Activated CD8-positive, alpha-beta T cell treated with anti-CD3 and anti-CD28 coated beads for 36 hours (primary cell): ENCODE data around the gene TMEM52. TPM values are rescaled to one million over a fixed set of nuclear protein-coding genes. Genes with fewer than 3 reads are reported as not detected.

Experiments used
- ATAC-seq: fragments of 200-7000 bp; cut with Tn5 transposase; one replicate; pipeline ENCODE4 v1.10.0; 2021; ENCODE audit warnings: mild to moderate bottlenecking, moderate library complexity
- CTCF ChIA-PET: fragments of 350-600 bp; sonication (Branson Sonifier 250); formaldehyde crosslinking; loops from one replicate; lab custom pipeline; 2021; ENCODE audit warnings: antibody characterized with exemption; lab: Charles Lee
- POLR2A ChIA-PET: fragments of 350-600 bp; sonication (Branson Sonifier 250); formaldehyde crosslinking; loops from one replicate; lab custom pipeline; 2021; ENCODE audit warnings: antibody characterized with exemption; lab: Charles Lee
- DNase-seq: peaks from one replicate; pipeline ENCODE4 v3.0.0-alpha.2; 2020
- H3K27ac Mint-ChIP-seq: one replicate; pipeline ENCODE4 v1.8.0; 2021; ENCODE audit warnings: mild to moderate bottlenecking, mixed read lengths
- H3K27me3 Mint-ChIP-seq: one replicate; pipeline ENCODE4 v1.8.0; 2021; ENCODE audit warnings: mixed read lengths
- H3K36me3 Mint-ChIP-seq: one replicate; pipeline ENCODE4 v1.8.0; 2021; ENCODE audit warnings: low read depth, mixed read lengths
- H3K4me1 Mint-ChIP-seq: one replicate; pipeline ENCODE4 v1.8.0; 2021; ENCODE audit warnings: low read depth, mixed read lengths
- H3K4me3 Mint-ChIP-seq: one replicate; pipeline ENCODE4 v1.8.0; 2021; ENCODE audit warnings: mild to moderate bottlenecking, moderate library complexity, mixed read lengths
- H3K9me3 Mint-ChIP-seq: one replicate; pipeline ENCODE4 v1.8.0; 2021; ENCODE audit warnings: mixed read lengths
- intact Hi-C: fragments of 100-400 bp; cut with micrococcal nuclease; formaldehyde crosslinking; loops from one replicate; pipeline ENCODE4 v1.10.0; 2022
- total RNA-seq, 2 experiments: library from RNA; stranded (reverse); gene quantifications; one replicate each; pipeline ENCODE4 v1.2.3, GENCODE V29; 2021
- TF ChIP-seq, protein P1 (sequence below): fragments of 200-600 bp; IDR thresholded peaks from one replicate; pipeline ENCODE4 v1.8.0; 2022; ENCODE audit warnings: antibody characterized with exemption, mild to moderate bottlenecking

Gene TMEM52
- total RNA-seq, 2 experiments from 2014 or later, result 2.1 to 2.2 TPM

DNA sequence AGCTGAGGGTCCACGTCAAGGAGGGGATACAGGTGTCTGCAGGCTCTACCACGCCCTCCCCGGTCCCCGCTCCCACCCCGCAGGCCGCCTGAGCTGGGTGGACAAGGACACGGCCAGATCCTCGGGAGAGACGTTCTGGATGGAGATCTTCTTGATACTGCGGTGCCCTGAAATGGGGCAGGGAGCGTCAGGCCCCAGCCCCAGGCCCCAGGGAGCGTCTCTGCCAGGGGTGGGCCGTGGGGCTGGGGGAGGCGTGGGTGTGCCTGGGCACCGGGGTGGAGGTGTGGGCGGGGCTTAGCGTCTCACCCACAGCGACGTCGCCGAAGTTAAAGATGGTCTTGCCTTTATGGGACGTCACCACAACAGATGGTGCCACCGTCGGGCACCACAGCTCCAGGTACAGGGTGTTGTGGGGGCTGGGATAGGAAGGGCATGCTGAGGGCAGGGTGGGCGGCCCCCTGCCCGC lies 7.3 kb upstream of the TMEM52 start:
- no peaks in the 10 kb centered on the region for H3K27me3 Mint-ChIP-seq
- no peak overlapping the region for H3K27ac Mint-ChIP-seq
- H3K36me3 Mint-ChIP-seq, result no peaks in the 10 kb centered on the region
- H3K4me1 Mint-ChIP-seq, result no peaks in the 10 kb centered on the region
- ATAC-seq (no peak), DNase-seq (no peak)
- TF ChIP-seq, protein P1, sequence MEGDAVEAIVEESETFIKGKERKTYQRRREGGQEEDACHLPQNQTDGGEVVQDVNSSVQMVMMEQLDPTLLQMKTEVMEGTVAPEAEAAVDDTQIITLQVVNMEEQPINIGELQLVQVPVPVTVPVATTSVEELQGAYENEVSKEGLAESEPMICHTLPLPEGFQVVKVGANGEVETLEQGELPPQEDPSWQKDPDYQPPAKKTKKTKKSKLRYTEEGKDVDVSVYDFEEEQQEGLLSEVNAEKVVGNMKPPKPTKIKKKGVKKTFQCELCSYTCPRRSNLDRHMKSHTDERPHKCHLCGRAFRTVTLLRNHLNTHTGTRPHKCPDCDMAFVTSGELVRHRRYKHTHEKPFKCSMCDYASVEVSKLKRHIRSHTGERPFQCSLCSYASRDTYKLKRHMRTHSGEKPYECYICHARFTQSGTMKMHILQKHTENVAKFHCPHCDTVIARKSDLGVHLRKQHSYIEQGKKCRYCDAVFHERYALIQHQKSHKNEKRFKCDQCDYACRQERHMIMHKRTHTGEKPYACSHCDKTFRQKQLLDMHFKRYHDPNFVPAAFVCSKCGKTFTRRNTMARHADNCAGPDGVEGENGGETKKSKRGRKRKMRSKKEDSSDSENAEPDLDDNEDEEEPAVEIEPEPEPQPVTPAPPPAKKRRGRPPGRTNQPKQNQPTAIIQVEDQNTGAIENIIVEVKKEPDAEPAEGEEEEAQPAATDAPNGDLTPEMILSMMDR, result no peak
- no peak overlapping the region for H3K4me3 Mint-ChIP-seq
- intact Hi-C loops, result no loop called here
- H3K9me3 Mint-ChIP-seq, result no peaks in the 10 kb centered on the region
- ChIA-PET CTCF (interaction anchor here (1.4 kb wide), 1 partner anchor 213 kb away, joined by 4 read pairs; no protein-coding TSS in a partner anchor), POLR2A (no interaction called here)

DNA sequence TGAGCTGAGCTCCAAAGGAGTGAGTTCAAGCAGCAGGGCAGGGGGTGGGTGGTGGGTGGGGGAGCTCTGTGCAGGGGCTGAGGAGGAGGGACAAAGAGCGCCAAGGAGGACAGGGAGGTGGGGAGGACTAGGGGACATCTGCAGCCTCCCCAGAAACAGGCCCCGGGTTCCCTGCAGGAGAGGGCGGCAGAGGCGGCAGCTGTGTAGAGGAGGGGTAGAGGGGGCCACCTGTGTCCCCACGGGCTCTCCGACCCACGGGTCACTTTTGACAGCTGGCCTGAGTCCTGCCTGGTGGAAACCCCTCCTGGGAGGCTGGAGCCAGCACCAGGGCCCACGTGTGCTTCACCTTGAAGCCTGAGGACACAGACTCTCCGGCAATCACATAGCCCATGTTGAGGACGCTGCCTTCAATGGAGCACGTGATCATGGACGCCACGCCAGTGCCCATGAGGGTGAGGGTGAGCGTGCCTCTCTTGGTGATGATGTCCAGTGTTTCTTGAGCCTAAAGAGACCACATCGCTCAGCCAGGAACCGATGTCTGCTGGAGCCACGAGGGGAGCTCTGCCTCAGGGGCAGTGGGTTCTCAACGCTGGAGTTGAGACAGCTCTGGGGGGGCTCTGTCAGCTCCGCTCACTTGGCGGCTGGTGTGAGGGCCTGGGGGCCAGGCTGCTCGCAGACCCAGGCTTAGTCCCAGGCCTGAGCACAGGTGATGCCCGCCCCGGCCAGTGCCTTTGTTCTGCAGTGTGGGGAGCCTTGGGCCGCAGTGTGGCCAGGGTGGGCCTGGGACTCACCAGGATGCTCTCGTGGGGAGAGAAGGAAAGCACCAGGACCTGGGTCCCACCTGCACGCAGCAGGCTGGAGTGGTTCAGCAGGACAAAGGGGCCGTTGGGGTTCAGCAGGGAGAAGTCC lies 6.6 kb upstream of the TMEM52 start:
- ChIA-PET CTCF (interaction anchor here (1.4 kb wide), 1 partner anchor 214 kb away, joined by 4 read pairs; no protein-coding TSS in a partner anchor), POLR2A (no interaction called here)

DNA sequence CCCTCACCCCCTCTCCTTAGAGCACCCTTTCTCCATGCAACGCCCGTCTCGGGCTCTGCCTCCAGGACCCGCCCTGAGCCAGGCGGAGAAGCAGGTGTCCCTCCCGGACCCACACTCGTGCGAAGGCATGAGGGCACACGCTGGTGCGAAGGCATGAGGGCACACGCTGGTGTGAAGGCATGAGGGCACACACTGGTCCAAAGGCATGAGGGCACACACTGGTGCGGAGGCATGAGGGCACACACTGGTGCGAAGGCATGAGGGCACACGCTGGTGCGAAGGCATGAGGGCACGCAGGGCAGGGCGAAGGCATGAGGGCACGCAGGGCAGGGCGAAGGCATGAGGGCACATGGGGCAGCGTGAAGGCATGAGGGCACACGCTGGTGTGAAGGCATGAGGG lies 5.8 kb upstream of the TMEM52 start:
- H3K27ac Mint-ChIP-seq, result no peak overlapping the region
- ChIA-PET CTCF (no interaction called here), POLR2A (no interaction called here)
- intact Hi-C loops, result no loop called here
- DNase-seq (no peak), ATAC-seq (no peak)
- H3K4me1 Mint-ChIP-seq, result no peaks in the 10 kb centered on the region
- H3K9me3 Mint-ChIP-seq, result no peaks in the 10 kb centered on the region
- H3K27me3 Mint-ChIP-seq, result no peaks in the 10 kb centered on the region
- TF ChIP-seq, protein P1, result no peak
- H3K4me3 Mint-ChIP-seq, result no peak overlapping the region
- no peaks in the 10 kb centered on the region for H3K36me3 Mint-ChIP-seq

More for the DNA sequence above, 6.6 kb upstream of the TMEM52 start:
- DNase-seq (no peak), ATAC-seq (no peak)
- Mint-ChIP-seq H3K27ac (no peak overlapping the region), H3K4me1 (no peaks in the 10 kb centered on the region), H3K27me3 (no peaks in the 10 kb centered on the region), H3K4me3 (no peak overlapping the region), H3K9me3 (no peaks in the 10 kb centered on the region), H3K36me3 (no peaks in the 10 kb centered on the region)
- TF ChIP-seq, protein P1, result no peak
- intact Hi-C loops, result no loop called here

DNA sequence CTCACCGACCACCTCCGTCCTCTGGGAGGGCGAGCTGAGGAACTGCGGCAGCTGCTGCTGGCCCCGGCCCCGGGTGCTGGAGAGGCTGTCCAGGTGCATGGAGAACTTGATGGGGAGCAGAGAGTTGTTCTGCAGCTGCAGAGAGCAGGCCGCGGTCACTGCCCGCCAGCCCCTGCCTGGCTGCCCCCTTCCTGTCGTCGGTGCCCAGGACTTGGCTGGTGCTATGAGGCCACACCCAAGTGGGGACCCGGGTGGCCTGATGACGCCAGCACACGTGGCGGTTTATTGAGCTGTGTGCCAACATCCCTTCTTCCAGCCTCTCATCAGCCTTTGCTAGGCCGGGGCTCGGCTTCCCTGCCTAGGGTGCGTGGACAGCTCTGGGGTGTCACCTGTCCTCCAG lies 5.3 kb upstream of the TMEM52 start:
- no peaks in the 10 kb centered on the region for H3K27me3 Mint-ChIP-seq
- H3K4me1 Mint-ChIP-seq, result no peaks in the 10 kb centered on the region
- intact Hi-C loops, result no loop called here
- DNase-seq (no peak), ATAC-seq (no peak)
- H3K27ac Mint-ChIP-seq, result no peak overlapping the region
- no peaks in the 10 kb centered on the region for H3K9me3 Mint-ChIP-seq
- POLR2A ChIA-PET, result no interaction called here
- TF ChIP-seq, protein P1, result no peak
- CTCF ChIA-PET, result no interaction called here
- H3K36me3 Mint-ChIP-seq, result no peaks in the 10 kb centered on the region
- H3K4me3 Mint-ChIP-seq, result no peak overlapping the region
